ENCODE results near the gene SPAG4.

The SPAG4 gene

DNA sequence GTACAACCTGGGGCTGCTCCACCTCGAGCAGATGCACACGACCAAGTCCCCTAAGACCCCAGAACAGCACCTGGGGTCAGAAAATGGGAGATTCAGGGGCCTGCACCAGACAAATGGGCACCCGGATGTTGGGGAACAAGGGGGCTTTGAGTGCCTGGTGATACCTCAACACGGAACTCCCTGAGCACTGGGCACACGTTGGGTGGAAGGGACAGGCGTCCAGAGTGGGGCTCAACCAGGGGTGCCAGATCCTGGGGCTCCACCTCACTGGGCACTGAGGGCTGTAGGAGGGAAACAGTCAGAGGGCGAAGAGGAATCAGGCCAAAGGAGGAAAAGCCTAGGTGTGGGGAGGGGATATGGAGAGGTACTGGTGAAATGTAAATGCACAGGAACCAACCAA lies 33.5 kb upstream of the SPAG4 start:
- no peak for DNase-seq (ENCODE audit: low spot score)
- Histone ChIP-seq H3K9me3 (replicated peaks in 1 of 2; ENCODE audit: control insufficient read depth in 2 of 2, insufficient read depth in 1 of 2, low read depth in 1 of 2, low read length in 2 of 2) (no peaks in the 10 kb centered on the region), H3K27ac (replicated peaks; ENCODE audit: low read length) (no peak overlapping the region), H3K23ac (ENCODE audit: low read depth, low read length, poor library complexity) (no peak overlapping the region), H3K4me1 (ENCODE audit: control insufficient read depth in 2 of 2, insufficient read depth in 1 of 2, low read depth in 1 of 2, low read length in 2 of 2) (no peaks in the 10 kb centered on the region), H3K79me1 (ENCODE audit: low read depth, low read length) (no peaks in the 10 kb centered on the region), H2BK120ac (ENCODE audit: low read depth, low read length) (no peak overlapping the region), H3K4me2 (ENCODE audit: insufficient read depth, low read length, poor library complexity, severe bottlenecking) (no peak overlapping the region), H4K91ac (ENCODE audit: low read depth, low read length, poor library complexity) (no peak overlapping the region), H3K36me3 (replicated peaks in 1 of 2; ENCODE audit: control insufficient read depth in 2 of 2, insufficient read depth in 2 of 2, low read length in 2 of 2) (no peaks in the 10 kb centered on the region), H2BK15ac (ENCODE audit: low read length) (no peak overlapping the region), H3K9ac (ENCODE audit: low read depth, low read length, poor library complexity) (no peak overlapping the region), H3K27me3 (ENCODE audit: control insufficient read depth in 3 of 3, insufficient read depth in 3 of 3, low read depth in 1 of 3, low read length in 3 of 3) (peaks cover 0 to 5% (median 0%) of the 10 kb centered on the region in 3 experiments), H2AK5ac (ENCODE audit: low read depth, low read length) (no peak overlapping the region), H4K8ac (ENCODE audit: low read depth, low read length) (no peak overlapping the region), H2BK5ac (ENCODE audit: low read length) (no peak overlapping the region), H3K14ac (ENCODE audit: low read length) (no peak overlapping the region), H3K4me3 (ENCODE audit: low read length in 2 of 2) (peak overlapping the region in 1 of 2 donors; percentile 17), H3K4ac (ENCODE audit: low read length) (no peak overlapping the region), H2BK12ac (ENCODE audit: low read length) (no peak overlapping the region), H3K18ac (ENCODE audit: low read length) (no peak overlapping the region), H2AFZ (ENCODE audit: low read length) (no peak overlapping the region)
- no CpG with 5 or more reads among the region's 7 CpGs for WGBS, 2 donors (ENCODE audit: extremely low coverage in 2 of 2, insufficient read length in 2 of 2, insufficient replicate concordance in 1 of 2)

DNA sequence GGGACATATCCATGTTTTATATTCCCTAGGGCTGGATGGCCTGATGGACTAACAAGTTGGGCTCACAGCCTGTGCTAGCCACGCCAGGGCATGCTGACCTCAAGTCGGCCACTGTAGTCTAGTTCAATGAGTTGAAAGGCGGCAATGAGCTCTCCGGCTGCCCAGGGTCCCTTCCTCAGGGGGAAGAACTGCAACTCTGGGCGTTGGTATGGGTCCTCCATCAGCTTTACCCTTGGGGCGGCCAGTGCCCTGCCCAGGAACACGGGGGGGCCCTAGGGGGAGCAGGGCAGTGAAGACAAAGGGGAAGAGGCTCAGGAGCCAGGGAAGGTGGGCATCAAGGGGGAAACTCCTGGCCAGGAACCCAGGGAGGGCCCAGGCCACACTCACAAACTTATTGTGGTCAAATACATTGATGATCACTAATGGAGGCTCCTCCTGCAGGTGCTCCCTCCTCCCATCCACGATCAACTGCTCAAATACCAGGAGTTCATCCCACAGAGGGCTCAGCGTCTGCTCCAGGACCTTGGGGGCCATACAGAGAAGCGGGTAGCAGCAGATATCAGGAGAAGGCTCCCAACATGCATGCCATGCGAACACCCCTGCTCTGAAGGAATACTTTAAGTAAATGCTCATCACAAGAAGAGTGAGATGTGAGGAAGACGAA lies 32.8 kb upstream of the SPAG4 start:
- Histone ChIP-seq H3K36me3 (replicated peaks in 1 of 2; ENCODE audit: control insufficient read depth in 2 of 2, insufficient read depth in 2 of 2, low read length in 2 of 2) (no peaks in the 10 kb centered on the region), H4K91ac (ENCODE audit: low read depth, low read length, poor library complexity) (no peak overlapping the region), H3K4me1 (ENCODE audit: control insufficient read depth in 2 of 2, insufficient read depth in 1 of 2, low read depth in 1 of 2, low read length in 2 of 2) (no peaks in the 10 kb centered on the region), H4K8ac (ENCODE audit: low read depth, low read length) (no peak overlapping the region), H3K4ac (ENCODE audit: low read length) (no peak overlapping the region), H3K27me3 (ENCODE audit: control insufficient read depth in 3 of 3, insufficient read depth in 3 of 3, low read depth in 1 of 3, low read length in 3 of 3) (peaks cover 0 to 5% (median 0%) of the 10 kb centered on the region in 3 experiments), H3K18ac (ENCODE audit: low read length) (no peak overlapping the region), H3K23ac (ENCODE audit: low read depth, low read length, poor library complexity) (no peak overlapping the region), H3K79me1 (ENCODE audit: low read depth, low read length) (no peaks in the 10 kb centered on the region), H2BK5ac (ENCODE audit: low read length) (no peak overlapping the region), H3K4me3 (ENCODE audit: low read length in 2 of 2) (no peak overlapping the region), H2AFZ (ENCODE audit: low read length) (no peak overlapping the region), H2BK12ac (ENCODE audit: low read length) (no peak overlapping the region), H3K9ac (ENCODE audit: low read depth, low read length, poor library complexity) (no peak overlapping the region), H3K9me3 (replicated peaks in 1 of 2; ENCODE audit: control insufficient read depth in 2 of 2, insufficient read depth in 1 of 2, low read depth in 1 of 2, low read length in 2 of 2) (no peaks in the 10 kb centered on the region), H2BK120ac (ENCODE audit: low read depth, low read length) (no peak overlapping the region), H2AK5ac (ENCODE audit: low read depth, low read length) (no peak overlapping the region), H3K27ac (replicated peaks; ENCODE audit: low read length) (no peak overlapping the region), H2BK15ac (ENCODE audit: low read length) (no peak overlapping the region), H3K14ac (ENCODE audit: low read length) (peak overlapping the region; percentile 56), H3K4me2 (ENCODE audit: insufficient read depth, low read length, poor library complexity, severe bottlenecking) (no peak overlapping the region)
- DNase-seq (ENCODE audit: low spot score): no peak
- no CpG with 5 or more reads among the region's 12 CpGs for WGBS, 2 donors (ENCODE audit: extremely low coverage in 2 of 2, insufficient read length in 2 of 2, insufficient replicate concordance in 1 of 2)

DNA sequence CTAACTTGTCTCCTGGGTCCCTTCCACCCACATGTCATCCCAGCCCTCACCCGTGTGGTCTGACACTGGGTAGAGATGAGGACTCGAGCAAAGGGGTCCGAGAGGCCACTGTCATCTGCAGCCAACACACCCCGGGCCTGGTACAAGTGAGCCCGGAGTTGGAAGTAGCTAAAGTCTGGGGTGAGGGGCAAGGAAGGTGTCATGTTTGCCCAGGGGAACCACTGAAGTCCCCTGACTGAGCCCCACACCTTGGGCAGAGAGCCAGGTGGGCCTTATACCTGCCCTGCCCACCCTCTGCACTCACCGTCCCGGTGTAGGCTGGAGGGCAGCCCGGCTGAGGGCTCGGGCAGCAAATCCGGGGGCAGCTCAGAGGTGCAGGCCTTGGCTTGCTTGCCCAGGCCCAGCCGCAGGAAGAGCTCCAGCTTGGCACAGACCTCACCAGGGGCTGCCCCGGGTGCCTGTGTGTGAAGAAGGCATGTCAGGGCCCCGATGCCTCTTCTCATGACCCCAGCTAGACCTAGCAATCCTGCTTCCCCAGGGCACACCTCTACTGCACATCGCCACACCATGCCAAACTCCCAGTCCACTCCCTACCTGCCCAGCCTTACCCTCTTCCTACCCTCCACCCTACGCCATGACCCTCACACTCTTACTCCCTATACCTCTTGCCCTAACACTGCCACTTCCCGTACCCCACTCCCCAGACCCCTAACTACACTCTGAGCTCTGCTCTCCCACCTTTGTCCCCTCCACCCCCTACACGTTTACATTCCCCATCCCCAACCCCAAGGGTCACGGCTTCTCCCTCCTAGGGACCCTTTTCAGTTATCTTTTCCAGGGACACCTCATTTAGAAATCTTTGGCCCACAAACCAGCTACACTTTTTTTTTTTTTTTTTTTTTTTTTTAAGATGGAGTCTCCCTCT lies 31.7 kb upstream of the SPAG4 start:
- WGBS, 2 donors (ENCODE audit: extremely low coverage in 2 of 2, insufficient read length in 2 of 2, insufficient replicate concordance in 1 of 2): no CpG with 5 or more reads among the region's 18 CpGs
- no peak overlapping the region for H2BK5ac ChIP-seq (ENCODE audit: low read length)

DNA sequence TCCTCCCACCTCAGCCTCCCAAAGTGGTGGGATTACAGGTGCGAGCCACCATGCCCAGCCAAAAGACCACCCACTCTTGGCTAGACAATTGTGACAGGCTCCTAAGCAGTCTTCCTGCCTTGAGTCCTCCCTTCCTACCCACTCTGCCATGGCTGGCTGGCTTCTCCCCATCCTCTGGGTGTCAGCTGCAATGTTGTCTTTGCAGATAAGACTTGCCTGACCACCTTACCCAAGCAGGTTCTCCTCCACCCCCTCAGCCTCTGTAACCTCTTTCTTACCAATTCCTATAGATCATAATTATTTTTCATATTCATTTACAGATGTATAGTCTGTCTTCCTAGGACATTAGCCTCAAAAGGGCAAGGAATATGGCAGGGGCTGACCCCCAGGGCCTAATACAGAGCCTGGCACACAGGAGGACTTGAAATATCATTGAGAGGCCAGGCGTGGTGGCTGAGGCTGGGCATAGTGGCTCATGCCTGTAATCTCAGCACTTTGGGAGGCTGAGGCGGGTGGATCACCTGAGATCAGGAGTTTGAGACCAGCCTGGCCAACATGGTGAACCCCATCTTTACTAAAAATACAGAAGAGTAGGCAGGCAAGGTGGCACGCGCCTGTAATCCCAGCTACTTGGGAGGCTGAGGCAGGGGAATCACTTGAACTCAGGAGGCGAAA lies 28.7 kb upstream of the SPAG4 start:
- no peak overlapping the region for H2BK15ac ChIP-seq (ENCODE audit: low read length)
- no peak overlapping the region for H4K91ac ChIP-seq (ENCODE audit: low read depth, low read length, poor library complexity)
- no peak overlapping the region for H2AFZ ChIP-seq (ENCODE audit: low read length)
- H2BK120ac ChIP-seq (ENCODE audit: low read depth, low read length): no peak overlapping the region
- WGBS, 2 donors (ENCODE audit: extremely low coverage in 2 of 2, insufficient read length in 2 of 2, insufficient replicate concordance in 1 of 2): no CpG with 5 or more reads among the region's 6 CpGs
- no peak overlapping the region for H3K27ac ChIP-seq (replicated peaks; ENCODE audit: low read length)
- no peaks in the 10 kb centered on the region for H3K36me3 ChIP-seq (replicated peaks in 1 of 2; ENCODE audit: control insufficient read depth in 2 of 2, insufficient read depth in 2 of 2, low read length in 2 of 2)
- no peaks in the 10 kb centered on the region for H3K4me1 ChIP-seq (ENCODE audit: control insufficient read depth in 2 of 2, insufficient read depth in 1 of 2, low read depth in 1 of 2, low read length in 2 of 2)
- no peak overlapping the region for H2BK12ac ChIP-seq (ENCODE audit: low read length)
- H3K23ac ChIP-seq (ENCODE audit: low read depth, low read length, poor library complexity): no peak overlapping the region
- H3K4me2 ChIP-seq (ENCODE audit: insufficient read depth, low read length, poor library complexity, severe bottlenecking): no peak overlapping the region
- H3K4me3 ChIP-seq (ENCODE audit: low read length in 2 of 2): no peak overlapping the region
- H4K8ac ChIP-seq (ENCODE audit: low read depth, low read length): no peak overlapping the region
- no peak overlapping the region for H3K9ac ChIP-seq (ENCODE audit: low read depth, low read length, poor library complexity)
- H3K9me3 ChIP-seq (replicated peaks in 1 of 2; ENCODE audit: control insufficient read depth in 2 of 2, insufficient read depth in 1 of 2, low read depth in 1 of 2, low read length in 2 of 2): no peaks in the 10 kb centered on the region
- H3K27me3 ChIP-seq (ENCODE audit: control insufficient read depth in 3 of 3, insufficient read depth in 3 of 3, low read depth in 1 of 3, low read length in 3 of 3): peaks cover 0 to 5% (median 0%) of the 10 kb centered on the region in 3 experiments
- H3K4ac ChIP-seq (ENCODE audit: low read length): no peak overlapping the region
- no peaks in the 10 kb centered on the region for H3K79me1 ChIP-seq (ENCODE audit: low read depth, low read length)
- no peak overlapping the region for H3K18ac ChIP-seq (ENCODE audit: low read length)
- H2BK5ac ChIP-seq (ENCODE audit: low read length): no peak overlapping the region
- DNase-seq (ENCODE audit: low spot score): no peak
- no peak overlapping the region for H2AK5ac ChIP-seq (ENCODE audit: low read depth, low read length)
- H3K14ac ChIP-seq (ENCODE audit: low read length): no peak overlapping the region

More for the DNA sequence above, 31.7 kb upstream of the SPAG4 start:
- H3K18ac ChIP-seq (ENCODE audit: low read length): no peak overlapping the region
- no peak overlapping the region for H3K9ac ChIP-seq (ENCODE audit: low read depth, low read length, poor library complexity)
- H2BK12ac ChIP-seq (ENCODE audit: low read length): peak overlapping the region; percentile 84
- no peaks in the 10 kb centered on the region for H3K36me3 ChIP-seq (replicated peaks in 1 of 2; ENCODE audit: control insufficient read depth in 2 of 2, insufficient read depth in 2 of 2, low read length in 2 of 2)
- no peak overlapping the region for H3K23ac ChIP-seq (ENCODE audit: low read depth, low read length, poor library complexity)
- H2AK5ac ChIP-seq (ENCODE audit: low read depth, low read length): no peak overlapping the region
- H3K27ac ChIP-seq (replicated peaks; ENCODE audit: low read length): no peak overlapping the region
- H3K4me2 ChIP-seq (ENCODE audit: insufficient read depth, low read length, poor library complexity, severe bottlenecking): no peak overlapping the region
- H2BK15ac ChIP-seq (ENCODE audit: low read length): no peak overlapping the region
- no peak overlapping the region for H3K4me3 ChIP-seq (ENCODE audit: low read length in 2 of 2)
- no peak overlapping the region for H3K4ac ChIP-seq (ENCODE audit: low read length)
- peaks cover 0 to 5% (median 0%) of the 10 kb centered on the region in 3 experiments for H3K27me3 ChIP-seq (ENCODE audit: control insufficient read depth in 3 of 3, insufficient read depth in 3 of 3, low read depth in 1 of 3, low read length in 3 of 3)
- no peak overlapping the region for H2BK120ac ChIP-seq (ENCODE audit: low read depth, low read length)
- H3K4me1 ChIP-seq (ENCODE audit: control insufficient read depth in 2 of 2, insufficient read depth in 1 of 2, low read depth in 1 of 2, low read length in 2 of 2): no peaks in the 10 kb centered on the region
- no peak overlapping the region for H4K8ac ChIP-seq (ENCODE audit: low read depth, low read length)
- no peaks in the 10 kb centered on the region for H3K9me3 ChIP-seq (replicated peaks in 1 of 2; ENCODE audit: control insufficient read depth in 2 of 2, insufficient read depth in 1 of 2, low read depth in 1 of 2, low read length in 2 of 2)
- H4K91ac ChIP-seq (ENCODE audit: low read depth, low read length, poor library complexity): no peak overlapping the region
- no peaks in the 10 kb centered on the region for H3K79me1 ChIP-seq (ENCODE audit: low read depth, low read length)
- no peak overlapping the region for H3K14ac ChIP-seq (ENCODE audit: low read length)
- no peak overlapping the region for H2AFZ ChIP-seq (ENCODE audit: low read length)
- no peak for DNase-seq (ENCODE audit: low spot score)

Measured in neuronal stem cell (in vitro differentiated cells).